ENCODE measurements around the gene MTPN.

MTPN gene

GRCh38 chr7:135981958-135982646, 4.9 kb upstream of the MTPN start:
- no peak for DNase-seq (ENCODE audit: low spot score)

GRCh38 chr7:135980665-135981180, 3.6 kb upstream of the MTPN start:
- no peak for DNase-seq (ENCODE audit: low spot score)

- DNase-seq (ENCODE audit: low spot score), result no peak
Observed at GRCh38 chr7:135980012-135980551, 2.9 kb upstream of the MTPN start.

GRCh38 chr7:135979471-135980011, 2.4 kb upstream of the MTPN start:
- no peak for DNase-seq (ENCODE audit: low spot score)

GRCh38 chr7:135978624-135979023, 1.5 kb upstream of the MTPN start:
- no peak for DNase-seq (ENCODE audit: low spot score)

GRCh38 chr7:135977742-135978066, 545 bp upstream of the MTPN start:
- DNase-seq (ENCODE audit: low spot score), result no peak

- peak; percentile 41 for DNase-seq (ENCODE audit: low spot score)
Observed at GRCh38 chr7:135976312-135977006, 700 bp downstream of the MTPN start.

- DNase-seq (ENCODE audit: low spot score), result no peak
Observed at GRCh38 chr7:135975166-135975565, 2.0 kb downstream of the MTPN start.

- no peak for DNase-seq (ENCODE audit: low spot score)
Observed at GRCh38 chr7:135974667-135975066, 2.5 kb downstream of the MTPN start.

GRCh38 chr7:135971366-135971725, 5.8 kb downstream of the MTPN start:
- DNase-seq (ENCODE audit: low spot score), result no peak

GRCh38 chr7:135970682-135971365, 6.3 kb downstream of the MTPN start:
- DNase-seq (ENCODE audit: low spot score), result no peak

GRCh38 chr7:135970045-135970444, 7.1 kb downstream of the MTPN start:
- no peak for DNase-seq (ENCODE audit: low spot score)

GRCh38 chr7:135966341-135967043, 10.7 kb downstream of the MTPN start:
- no peak for DNase-seq (ENCODE audit: low spot score)

- no peak for DNase-seq (ENCODE audit: low spot score)
Observed at GRCh38 chr7:135965602-135966001, 11.6 kb downstream of the MTPN start.

- no peak for DNase-seq (ENCODE audit: low spot score)
Observed at GRCh38 chr7:135964791-135965190, 12.4 kb downstream of the MTPN start.

GRCh38 chr7:135964274-135964673, 12.9 kb downstream of the MTPN start:
- no peak for DNase-seq (ENCODE audit: low spot score)

GRCh38 chr7:135962802-135963201, 14.4 kb downstream of the MTPN start:
- DNase-seq (ENCODE audit: low spot score), result no peak

- DNase-seq (ENCODE audit: low spot score), result no peak
Observed at GRCh38 chr7:135960709-135961451, 16.3 kb downstream of the MTPN start.

- DNase-seq (ENCODE audit: low spot score), result no peak
Observed at GRCh38 chr7:135959646-135960363, 17.4 kb downstream of the MTPN start.

GRCh38 chr7:135958173-135958572, 19.0 kb downstream of the MTPN start:
- no peak for DNase-seq (ENCODE audit: low spot score)

GRCh38 chr7:135957627-135958026, 19.5 kb downstream of the MTPN start:
- no peak for DNase-seq (ENCODE audit: low spot score)
